H1 (cell line): ENCODE data around the gene APPL2. TPM values are rescaled to one million over a fixed set of nuclear protein-coding genes. Genes with fewer than 3 reads are reported as not detected.

ENCODE experiments used
- CTCF ChIA-PET: fragments of 300-600 bp; sonication (Branson Sonifier 250); formaldehyde crosslinking; loops from one replicate; lab custom pipeline; 2021; ENCODE audit not compliant: partially characterized antibody; lab: Charles Lee
- POLR2A ChIA-PET: fragments of 300-600 bp; sonication (Branson Sonifier 250); formaldehyde crosslinking; loops from one replicate; lab custom pipeline; 2021; ENCODE audit warnings: inconsistent platforms; ENCODE audit not compliant: partially characterized antibody; lab: Charles Lee
- DNase-seq, 2 experiments: peaks; one replicate each; pipeline versions ENCODE4 v3.0.0 to v3.0.0-alpha.2; 2010 to 2022; ENCODE audit warnings: low spot score in 2 of 2, low read depth in 1 of 2, mixed read lengths in 1 of 2
- FAIRE-seq: peaks from 2 replicates; lab custom pipeline; 2011; peaks lifted over from hg19 to GRCh38; lab: Jason Lieb, UNC
- H2AFZ ChIP-seq: 2 replicates; pipeline ENCODE4 v1.8.1; 2012; ENCODE audit warnings: low read length, inconsistent platforms
- H2AK5ac ChIP-seq: 2 replicates; pipeline ENCODE4 v1.6.1; 2013; ENCODE audit warnings: low read depth, low read length
- H2BK120ac ChIP-seq: replicated peaks from 2 replicates; pipeline ENCODE3; 2013; ENCODE audit warnings: low read depth, low read length, inconsistent platforms
- H2BK12ac ChIP-seq: 2 replicates; pipeline ENCODE4 v1.6.1; 2013; ENCODE audit warnings: low read depth, low read length
- H2BK15ac ChIP-seq: 2 replicates; pipeline ENCODE4 v1.6.1; 2013; ENCODE audit warnings: low read length
- H2BK20ac ChIP-seq: 2 replicates; pipeline ENCODE4 v1.6.1; 2013; ENCODE audit warnings: low read length
- H2BK5ac ChIP-seq: 2 replicates; pipeline ENCODE4 v1.6.1; 2013; ENCODE audit warnings: low read depth, low read length
- H3K14ac ChIP-seq: 2 replicates; pipeline ENCODE4 v1.6.1; 2013; ENCODE audit warnings: inconsistent platforms; ENCODE audit not compliant: insufficient read length
- H3K18ac ChIP-seq: 2 replicates; pipeline ENCODE4 v1.6.1; 2013; ENCODE audit warnings: low read length; ENCODE audit errors: extremely low read depth
- H3K23ac ChIP-seq: 2 replicates; pipeline ENCODE4 v1.6.1; 2013; ENCODE audit warnings: inconsistent platforms; ENCODE audit not compliant: insufficient read length
- H3K23me2 ChIP-seq: 2 replicates; pipeline ENCODE4 v1.6.1; 2013; ENCODE audit warnings: low read depth, low read length
- H3K27ac ChIP-seq: 2 replicates; pipeline ENCODE4 v1.6.1; 2011; ENCODE audit warnings: low read depth, low read length, inconsistent platforms
- H3K27me3 ChIP-seq, 4 experiments: replicated peaks in 1 of 4; 1 replicate in 1 of 4; 2 replicates in 3 of 4; pipeline versions ENCODE4 v1.6.1 to v1.8.1; 2011 to 2013; ENCODE audit warnings: low read length in 3 of 4, mild to moderate bottlenecking in 3 of 4, inconsistent platforms in 2 of 4, mixed read lengths in 2 of 4, moderate library complexity in 1 of 4; ENCODE audit not compliant: control insufficient read depth in 3 of 4, insufficient read depth in 3 of 4; ENCODE audit errors: extremely low read depth in 1 of 4
- H3K36me3 ChIP-seq, 4 experiments: 2 replicates each; pipeline versions ENCODE4 v1.6.1 to v1.8.1; 2011 to 2013; ENCODE audit warnings: mild to moderate bottlenecking in 4 of 4, low read length in 3 of 4, moderate library complexity in 2 of 4, control low read depth in 1 of 4, inconsistent platforms in 1 of 4; ENCODE audit not compliant: insufficient read depth in 4 of 4, control insufficient read depth in 2 of 4
- H3K4ac ChIP-seq: replicated peaks from 2 replicates; pipeline ENCODE3; 2013; ENCODE audit warnings: low read length, low read depth, mixed read lengths, inconsistent platforms; ENCODE audit not compliant: insufficient read length
- H3K4me1 ChIP-seq, 4 experiments: replicated peaks in 1 of 4; 1 replicate in 1 of 4; 2 replicates in 3 of 4; pipeline versions ENCODE4 v1.6.1 to v1.8.1; 2011 to 2013; ENCODE audit warnings: low read length in 3 of 4, inconsistent platforms in 2 of 4, mixed read lengths in 1 of 4; ENCODE audit not compliant: insufficient read depth in 4 of 4, control insufficient read depth in 3 of 4
- H3K4me2 ChIP-seq, 2 experiments: 2 replicates each; pipeline versions ENCODE4 v1.6.1 to v1.8.1; 2011 to 2013; ENCODE audit warnings: low read depth in 2 of 2, low read length in 2 of 2, control low read depth in 1 of 2, inconsistent platforms in 1 of 2, mild to moderate bottlenecking in 1 of 2; ENCODE audit not compliant: insufficient read depth in 1 of 2
- H3K4me3 ChIP-seq, 4 experiments: fragments of 200-600, 300-600 bp in 1 of 4; sonication (generic), shearing (Covaris generic), sonication (Bioruptor Twin) in 1 of 4; 2 replicates each; pipeline versions ENCODE4 v1.5.1 to v1.8.1; 2011 to 2016; ENCODE audit warnings: low read length in 4 of 4, low read depth in 3 of 4, control low read depth in 2 of 4, inconsistent platforms in 2 of 4, mild to moderate bottlenecking in 2 of 4, mixed read lengths in 1 of 4, moderate library complexity in 1 of 4; ENCODE audit not compliant: insufficient read depth in 2 of 4; ENCODE audit errors: extremely low read depth in 1 of 4
- H3K56ac ChIP-seq: replicated peaks from 2 replicates; pipeline ENCODE3; 2013; ENCODE audit warnings: low read depth, mild to moderate bottlenecking, mixed read lengths, low read length, inconsistent platforms; ENCODE audit not compliant: insufficient read length
- H3K79me1 ChIP-seq: 2 replicates; pipeline ENCODE4 v1.6.1; 2013; ENCODE audit warnings: low read depth, low read length, control low read depth
- H3K79me2 ChIP-seq, 2 experiments: 2 replicates each; pipeline versions ENCODE4 v1.6.1 to v1.8.1; 2012 to 2013; ENCODE audit warnings: low read length in 2 of 2, mild to moderate bottlenecking in 2 of 2, inconsistent platforms in 1 of 2; ENCODE audit not compliant: insufficient read depth in 2 of 2, control insufficient read depth in 1 of 2
- H3K9ac ChIP-seq, 4 experiments: replicated peaks in 1 of 4; 1 replicate in 1 of 4; 2 replicates in 3 of 4; pipeline versions ENCODE4 v1.6.1 to v1.8.1; 2011 to 2013; ENCODE audit warnings: low read depth in 3 of 4, low read length in 3 of 4, control low read depth in 2 of 4, mild to moderate bottlenecking in 2 of 4, moderate library complexity in 2 of 4, inconsistent platforms in 1 of 4; ENCODE audit errors: extremely low read depth in 1 of 4
- H3K9me3 ChIP-seq, 2 experiments: 2 replicates each; pipeline versions ENCODE4 v1.6.1 to v1.8.1; 2012 to 2013; ENCODE audit warnings: mild to moderate bottlenecking in 2 of 2, moderate library complexity in 2 of 2, control low read depth in 1 of 2, inconsistent platforms in 1 of 2, low read depth in 1 of 2, low read length in 1 of 2, mixed read lengths in 1 of 2; ENCODE audit not compliant: insufficient read depth in 2 of 2
- H4K20me1 ChIP-seq, 2 experiments: replicated peaks in 1 of 2; 2 replicates each; pipeline versions ENCODE3 to v1.8.1; 2011 to 2013; ENCODE audit warnings: inconsistent platforms in 2 of 2, low read length in 2 of 2, mild to moderate bottlenecking in 1 of 2; ENCODE audit not compliant: insufficient read depth in 2 of 2, control insufficient read depth in 1 of 2
- H4K5ac ChIP-seq: 2 replicates; pipeline ENCODE4 v1.6.1; 2013; ENCODE audit warnings: low read length, low read depth, mixed read lengths, inconsistent platforms; ENCODE audit not compliant: insufficient read length
- H4K8ac ChIP-seq: 2 replicates; pipeline ENCODE4 v1.8.0; 2013; ENCODE audit warnings: mild to moderate bottlenecking, moderate library complexity, low read length, inconsistent platforms; ENCODE audit not compliant: insufficient read depth; ENCODE audit errors: extremely low read depth
- H4K91ac ChIP-seq: replicated peaks from 2 replicates; pipeline ENCODE3; 2013; ENCODE audit warnings: low read length, mixed read lengths, inconsistent platforms; ENCODE audit not compliant: insufficient read length
- WGBS, 2 experiments: shearing (Covaris generic) in 1 of 2; methylation state at CpG; one replicate each; pipeline versions ENCODE4 v1.1.6 to v1.1.7; 2013 to 2015; ENCODE audit warnings: low lambda C conversion rate in 2 of 2, mixed read lengths in 2 of 2, inconsistent platforms in 1 of 2, low coverage in 1 of 2, missing lambda C conversion rate in 1 of 2; ENCODE audit not compliant: insufficient replicate concordance in 2 of 2, insufficient coverage in 1 of 2, insufficient read length in 1 of 2; ENCODE audit errors: extremely low coverage in 1 of 2, missing lambda C conversion rate in 1 of 2; 5-methylcytosine and 5-hydroxymethylcytosine counted together
- long read RNA-seq, 2 experiments: library from RNA in 1 of 2; library from capped mRNA in 1 of 2; stranded (forward); transcript quantifications; one replicate each; pipeline ENCODE4 v2.0.0, GENCODE V29; 2021; ENCODE audit warnings: inconsistent platforms in 1 of 2
- polyA minus RNA-seq, 3 experiments: library from RNA; depleted of rRNA, polyadenylated mRNA; stranded (reverse); fragments of >200 nt; gene quantifications; 1 replicate in 2 of 3; 2 replicates in 1 of 3; pipeline ENCODE4 v1.2.3, GENCODE V29; 2011
- polyA plus RNA-seq, 7 experiments: library from polyadenylated mRNA; depleted of rRNA in 3 of 7; stranded (reverse) in 5 of 7; unstranded in 2 of 7; fragments of >200 nt in 5 of 7; fragments of 200-250 nt in 2 of 7; gene quantifications; 1 replicate in 5 of 7; 2 replicates in 1 of 7; 4 replicates in 1 of 7; pipeline versions ENCODE4 v1.2.1 to v1.2.3, GENCODE V29; 2011 to 2013; ENCODE audit warnings: missing spikeins in 2 of 7, mixed read lengths in 2 of 7
- total RNA-seq: library from RNA; stranded (reverse); fragmentation: NEBNext Ultra II Directional; extraction: Animal tissue kit (Norgen Biotek cat#: 25700); gene quantifications from 2 replicates; pipeline ENCODE4 v1.2.1, GENCODE V29; 2021
- TF ChIP-seq, protein P1 (sequence below): IDR thresholded peaks from 2 replicates; pipeline ENCODE4 v1.6.1; 2011; ENCODE audit warnings: low read length, improper control_type of control experiment

The APPL2 gene, protein sequence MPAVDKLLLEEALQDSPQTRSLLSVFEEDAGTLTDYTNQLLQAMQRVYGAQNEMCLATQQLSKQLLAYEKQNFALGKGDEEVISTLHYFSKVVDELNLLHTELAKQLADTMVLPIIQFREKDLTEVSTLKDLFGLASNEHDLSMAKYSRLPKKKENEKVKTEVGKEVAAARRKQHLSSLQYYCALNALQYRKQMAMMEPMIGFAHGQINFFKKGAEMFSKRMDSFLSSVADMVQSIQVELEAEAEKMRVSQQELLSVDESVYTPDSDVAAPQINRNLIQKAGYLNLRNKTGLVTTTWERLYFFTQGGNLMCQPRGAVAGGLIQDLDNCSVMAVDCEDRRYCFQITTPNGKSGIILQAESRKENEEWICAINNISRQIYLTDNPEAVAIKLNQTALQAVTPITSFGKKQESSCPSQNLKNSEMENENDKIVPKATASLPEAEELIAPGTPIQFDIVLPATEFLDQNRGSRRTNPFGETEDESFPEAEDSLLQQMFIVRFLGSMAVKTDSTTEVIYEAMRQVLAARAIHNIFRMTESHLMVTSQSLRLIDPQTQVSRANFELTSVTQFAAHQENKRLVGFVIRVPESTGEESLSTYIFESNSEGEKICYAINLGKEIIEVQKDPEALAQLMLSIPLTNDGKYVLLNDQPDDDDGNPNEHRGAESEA
- 19.0 and 22.9 TPM in 2 replicates for total RNA-seq
- 8.9 TPM in 2 replicates for polyA plus RNA-seq (2011; rRNA removed)
- 15.1 TPM for polyA plus RNA-seq (2011; cell fraction: cytosol; rRNA removed)
- 18.0 TPM for polyA plus RNA-seq (2011; cell fraction: nucleus; rRNA removed)
- polyA plus RNA-seq (2012, experiment 1 of 2): 12.3 to 23.4 TPM (median 16.6 TPM) in 4 replicates
- polyA plus RNA-seq (2012, experiment 2 of 2): 3.9 TPM
- polyA plus RNA-seq (2013, experiment 1 of 2): 13.1 TPM
- polyA plus RNA-seq (2013, experiment 2 of 2): 13.5 TPM
- polyA minus RNA-seq (2011; rRNA and poly(A)+ RNA removed): 20.5 and 22.6 TPM in 2 replicates
- 11.7 TPM for polyA minus RNA-seq (2011; cell fraction: cytosol; rRNA and poly(A)+ RNA removed)
- 40.4 TPM for polyA minus RNA-seq (2011; cell fraction: nucleus; rRNA and poly(A)+ RNA removed)
- long read RNA-seq, experiment 1, partial matches to known transcripts: 5 of 14 reads
- long read RNA-seq, experiment 1, other reads (novel, unspliced or antisense): 6 of 14 reads
- long read RNA-seq, experiment 2, partial matches to known transcripts: 3 of 6 reads
- long read RNA-seq, experiment 2, other reads (novel, unspliced or antisense): 1 of 6 reads

DNA sequence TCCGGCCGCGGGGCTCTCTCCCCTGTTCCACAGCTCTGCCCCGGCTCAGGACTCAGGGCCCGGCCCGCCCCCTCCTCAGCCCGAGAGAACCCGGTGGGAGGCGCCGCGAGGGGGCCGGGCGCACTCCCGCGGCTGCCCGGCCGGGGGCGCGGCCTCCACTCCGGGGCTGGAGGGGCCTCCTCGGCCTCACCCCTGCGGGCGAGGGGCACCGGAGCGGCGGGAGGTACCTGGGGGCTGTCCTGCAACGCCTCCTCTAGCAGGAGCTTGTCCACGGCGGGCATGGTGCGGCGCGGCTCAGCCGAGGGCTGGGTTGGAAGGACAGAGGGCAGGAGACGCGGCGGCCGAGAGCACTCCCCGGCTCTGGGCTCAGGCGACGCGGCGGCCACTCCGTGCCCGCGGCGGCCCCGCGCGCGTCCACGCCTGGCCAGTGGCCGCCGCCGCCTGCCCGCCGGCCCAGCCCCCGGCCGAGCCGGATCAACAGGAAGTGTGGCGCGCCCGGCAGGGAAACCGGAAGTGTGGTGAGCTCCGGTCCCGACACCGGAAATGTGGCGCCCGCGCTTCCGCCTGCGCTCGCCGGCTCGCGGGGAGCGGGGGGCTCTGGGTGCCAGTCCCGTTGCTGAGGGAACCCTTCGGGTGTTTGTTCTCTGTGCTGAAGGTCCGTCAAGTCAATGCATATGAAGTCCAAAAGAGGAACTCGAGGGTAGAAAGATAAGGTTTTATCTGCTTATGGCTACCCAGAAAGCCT lies at the start of gene APPL2:
Gene APPL2, minus strand, starts transcription at position 443 of the 745 bp plus-strand sequence. Its CDS starts 162 bp downstream, at position 281.
- Histone ChIP-seq H2BK20ac (no peak within 1 kb of the TSS), H4K91ac (no peak within 1 kb of the TSS), H2BK5ac (peak within 1 kb of the TSS; percentile 66; the same call in 1 of the 2 replicates), H3K36me3 (no peaks in the 10 kb centered on the region), H2AFZ (peak within 1 kb of the TSS; percentile 98; the same call in 1 of the 2 replicates), H3K9me3 (no peaks in the 10 kb centered on the region), H3K56ac (peak within 1 kb of the TSS; percentile 66), H3K23ac (no peak within 1 kb of the TSS), H3K14ac (no peak within 1 kb of the TSS), H3K4me3 (peak within 1 kb of the TSS; percentile 59 to 90 (median 70)), H3K23me2 (peaks cover 4% of the 10 kb centered on the region), H3K9ac (peak within 1 kb of the TSS; percentile 26 to 87 (median 40); a peak in 6 of 7 replicates), H3K79me2 (peaks cover 0 to 19% of the 10 kb centered on the region in 2 experiments; a peak in 2 of 4 replicates), H3K27ac (peak within 1 kb of the TSS; percentile 76; the same call in 1 of the 2 replicates), H3K79me1 (peaks cover 3% of the 10 kb centered on the region; the same call in 1 of the 2 replicates), H2BK120ac (no peak within 1 kb of the TSS), H3K4ac (no peak within 1 kb of the TSS), H3K4me1 (peaks cover 0 to 4% (median 0%) of the 10 kb centered on the region in 4 experiments; a peak in 1 of 7 replicates), H4K8ac (peak within 1 kb of the TSS; percentile 89; the same call in 1 of the 2 replicates), H3K18ac (peak within 1 kb of the TSS; percentile 78; the same call in 1 of the 2 replicates), H3K4me2 (peak within 1 kb of the TSS; percentile 85 to 92), H2BK12ac (no peak within 1 kb of the TSS), H3K27me3 (peaks cover 0 to 3% (median under 1%) of the 10 kb centered on the region in 4 experiments; a peak in 3 of 7 replicates), H4K5ac (peak within 1 kb of the TSS; percentile 86), H2BK15ac (no peak within 1 kb of the TSS), H2AK5ac (no peak within 1 kb of the TSS), H4K20me1 (peaks cover 0 to 2% of the 10 kb centered on the region in 2 experiments)
- POLR2A ChIA-PET: interaction anchor here (1.0 to 1.9 kb wide), 8 partner anchors 14 to 115 kb away, joined by 3 to 7 read pairs (median 4); no protein-coding TSS in a partner anchor
- WGBS, 2 experiments: 1% methylated on average over 48 of the region's 80 CpGs; no CpG with 5 or more reads in 1 of the 2 experiments
- DNase-seq (peak in 1 of 2 experiments; percentile 88), FAIRE-seq (no peak)
- CTCF ChIA-PET: interaction anchor here (0.6 to 1.6 kb wide), 9 partner anchors 12 to 149 kb away, joined by 3 to 5 read pairs (median 4); no protein-coding TSS in a partner anchor
- TF ChIP-seq, protein P1, sequence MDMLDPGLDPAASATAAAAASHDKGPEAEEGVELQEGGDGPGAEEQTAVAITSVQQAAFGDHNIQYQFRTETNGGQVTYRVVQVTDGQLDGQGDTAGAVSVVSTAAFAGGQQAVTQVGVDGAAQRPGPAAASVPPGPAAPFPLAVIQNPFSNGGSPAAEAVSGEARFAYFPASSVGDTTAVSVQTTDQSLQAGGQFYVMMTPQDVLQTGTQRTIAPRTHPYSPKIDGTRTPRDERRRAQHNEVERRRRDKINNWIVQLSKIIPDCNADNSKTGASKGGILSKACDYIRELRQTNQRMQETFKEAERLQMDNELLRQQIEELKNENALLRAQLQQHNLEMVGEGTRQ: no peak
